ENCODE measurements around the gene TRA2A.
"Not testable (repeated sequence)": the region's sequence is repeated elsewhere in the genome, so short reads cannot be mapped to it uniquely, and the experiment has no call there.

Gene TRA2A

DNA sequence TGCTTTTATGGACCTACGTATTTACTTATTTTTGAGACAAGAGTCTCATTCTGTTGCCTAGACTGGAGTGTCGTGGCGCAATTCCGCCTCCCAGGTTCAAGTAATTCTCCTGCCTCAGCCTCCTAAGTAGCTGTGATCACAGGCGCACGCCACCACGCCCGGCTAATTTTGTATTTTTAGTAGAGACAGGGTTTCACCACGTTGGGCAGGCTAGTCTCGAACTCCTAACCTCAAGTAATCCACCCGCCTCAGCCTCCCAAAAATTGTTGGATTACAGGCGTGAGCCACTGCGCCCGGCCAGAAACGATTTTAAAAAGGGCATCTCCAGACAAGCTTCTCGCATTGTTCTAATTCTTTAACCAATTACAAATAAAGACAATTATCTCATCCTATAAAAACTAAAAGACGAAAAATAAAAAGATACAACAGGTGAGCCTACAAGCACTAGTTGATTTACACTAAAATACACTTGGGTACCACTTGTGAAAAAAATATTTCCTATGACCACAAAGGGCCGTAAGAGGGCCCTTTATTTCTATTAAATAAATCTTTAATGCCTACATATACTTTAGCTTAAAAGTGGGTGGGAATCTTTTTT is 2.4 kb downstream of the TRA2A start:
- no peak for TF ChIP-seq ZFX (IDR thresholded peaks at IDR 0.05)
- TF ChIP-seq, protein P1, sequence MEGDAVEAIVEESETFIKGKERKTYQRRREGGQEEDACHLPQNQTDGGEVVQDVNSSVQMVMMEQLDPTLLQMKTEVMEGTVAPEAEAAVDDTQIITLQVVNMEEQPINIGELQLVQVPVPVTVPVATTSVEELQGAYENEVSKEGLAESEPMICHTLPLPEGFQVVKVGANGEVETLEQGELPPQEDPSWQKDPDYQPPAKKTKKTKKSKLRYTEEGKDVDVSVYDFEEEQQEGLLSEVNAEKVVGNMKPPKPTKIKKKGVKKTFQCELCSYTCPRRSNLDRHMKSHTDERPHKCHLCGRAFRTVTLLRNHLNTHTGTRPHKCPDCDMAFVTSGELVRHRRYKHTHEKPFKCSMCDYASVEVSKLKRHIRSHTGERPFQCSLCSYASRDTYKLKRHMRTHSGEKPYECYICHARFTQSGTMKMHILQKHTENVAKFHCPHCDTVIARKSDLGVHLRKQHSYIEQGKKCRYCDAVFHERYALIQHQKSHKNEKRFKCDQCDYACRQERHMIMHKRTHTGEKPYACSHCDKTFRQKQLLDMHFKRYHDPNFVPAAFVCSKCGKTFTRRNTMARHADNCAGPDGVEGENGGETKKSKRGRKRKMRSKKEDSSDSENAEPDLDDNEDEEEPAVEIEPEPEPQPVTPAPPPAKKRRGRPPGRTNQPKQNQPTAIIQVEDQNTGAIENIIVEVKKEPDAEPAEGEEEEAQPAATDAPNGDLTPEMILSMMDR (conservative IDR thresholded peaks at IDR 0.05), result no peak
- no peak overlapping the region for H3K27ac ChIP-seq

DNA sequence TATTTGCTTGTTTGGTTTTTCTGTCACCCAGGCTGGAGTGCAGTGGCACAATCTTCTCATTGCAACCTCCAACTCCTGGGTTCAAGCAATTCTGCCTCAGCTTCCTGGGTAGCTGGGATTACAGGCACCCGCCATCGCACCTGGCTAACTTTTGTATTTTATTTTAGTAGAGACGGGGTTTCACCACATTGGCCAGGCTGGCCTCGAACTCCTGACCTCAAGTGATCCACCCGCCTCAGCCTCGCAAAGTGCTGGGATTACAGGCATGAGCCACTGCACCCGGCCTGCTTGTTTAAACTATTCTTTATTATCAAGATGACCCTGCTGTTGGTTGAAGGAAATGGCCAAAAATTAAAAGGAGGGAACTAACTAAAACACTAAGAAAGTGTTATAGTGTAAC is 6.2 kb downstream of the TRA2A start:
- not testable (repeated sequence) for H3K27ac ChIP-seq

DNA sequence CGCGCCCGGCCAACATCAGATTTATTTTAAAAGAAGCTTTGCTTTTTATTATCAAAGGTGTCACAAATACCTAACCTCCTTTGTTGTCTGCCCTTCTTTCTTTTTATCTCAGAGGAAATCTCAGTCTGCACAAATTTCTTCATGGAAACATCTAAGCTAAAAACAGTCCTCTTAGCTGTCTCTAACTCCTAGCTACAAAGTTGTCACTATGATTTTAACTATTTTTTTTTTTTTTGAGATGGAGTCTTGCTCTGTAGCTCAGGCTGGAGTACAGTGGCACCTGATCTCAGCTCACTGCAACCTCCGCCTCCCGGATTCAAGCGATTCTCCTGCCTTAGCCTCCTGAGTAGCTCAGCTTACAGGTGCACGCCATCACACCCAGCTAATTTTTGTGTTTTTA is 7.3 kb downstream of the TRA2A start:
- H3K27ac ChIP-seq, result no peak overlapping the region
- TF ChIP-seq ZFX (IDR thresholded peaks at IDR 0.05), result no peak
- TF ChIP-seq, protein P1 (conservative IDR thresholded peaks at IDR 0.05), result no peak

DNA sequence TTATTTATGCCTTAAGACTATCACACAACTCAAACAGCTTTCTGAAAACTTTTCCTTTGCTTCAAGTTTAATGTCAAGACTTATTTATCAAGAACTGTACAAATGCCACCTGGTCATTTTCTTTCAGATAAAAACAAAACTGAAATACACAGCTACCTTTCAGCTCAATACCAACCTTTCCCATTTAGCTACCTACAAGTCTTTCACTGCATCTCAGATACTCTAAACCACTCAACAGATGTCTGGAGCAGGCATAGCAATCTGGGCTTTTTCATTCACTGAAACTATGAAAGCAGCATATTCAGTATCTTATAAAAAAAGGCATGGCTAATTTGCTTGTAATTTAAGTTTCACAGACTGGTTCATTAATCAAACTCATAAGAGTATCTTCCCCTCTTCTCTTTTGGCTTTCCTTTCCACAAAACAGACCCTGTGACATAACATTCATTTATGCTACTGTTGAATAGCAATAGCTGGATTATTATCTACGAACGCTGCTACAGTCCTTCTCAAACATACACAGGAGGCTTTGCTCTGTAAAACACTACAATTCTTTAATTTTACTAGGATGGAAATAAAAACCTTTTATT is 8.2 kb downstream of the TRA2A start:
- TF ChIP-seq ZFX (IDR thresholded peaks at IDR 0.05), result no peak
- TF ChIP-seq, protein P1 (conservative IDR thresholded peaks at IDR 0.05), result no peak

DNA sequence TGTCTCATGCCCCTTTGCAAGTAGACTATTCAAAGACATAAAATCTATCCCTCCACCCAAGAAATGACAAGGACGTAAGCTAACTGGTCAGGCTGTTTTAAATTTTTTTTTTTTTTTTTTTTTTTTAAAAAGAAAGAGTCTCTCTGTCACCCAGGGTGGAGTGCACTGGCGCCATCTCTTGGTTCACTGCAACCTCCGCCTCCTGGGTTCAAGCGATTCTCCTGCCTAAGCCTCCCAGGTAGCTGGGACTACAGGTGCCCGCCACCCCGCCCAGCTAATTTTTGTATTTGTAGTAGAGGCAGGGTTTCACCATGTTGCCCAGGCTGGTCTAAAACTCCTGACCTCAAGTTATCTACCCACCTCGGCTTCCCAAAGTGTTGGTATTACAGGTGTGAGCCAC is 11.2 kb downstream of the TRA2A start:
- no peak for TF ChIP-seq ZFX (IDR thresholded peaks at IDR 0.05)
- TF ChIP-seq, protein P1 (conservative IDR thresholded peaks at IDR 0.05), result no peak; the same call in 1 of the 2 replicates
- H3K27ac ChIP-seq, result no peak overlapping the region

More for the DNA sequence above, 8.2 kb downstream of the TRA2A start:
- no peak overlapping the region for H3K27ac ChIP-seq

DNA sequence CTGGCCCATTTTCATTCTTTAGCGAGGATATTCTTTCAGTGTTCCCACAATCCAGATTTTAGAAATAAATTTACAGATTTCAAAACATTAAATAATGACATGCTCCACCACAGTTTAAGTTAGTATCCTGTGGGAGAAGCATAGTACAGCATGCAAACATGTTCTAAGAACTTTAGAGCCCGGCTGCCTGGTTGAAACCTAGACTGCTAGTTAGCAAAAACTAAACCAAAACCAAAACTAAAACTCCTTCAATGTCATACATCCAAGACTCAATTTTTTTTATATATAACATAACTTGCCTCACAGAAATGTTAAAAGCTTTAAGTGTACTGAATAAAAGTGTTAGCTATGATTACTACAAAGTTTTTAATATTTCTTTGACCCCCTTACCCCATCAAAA is 17.0 kb downstream of the TRA2A start:
- TF ChIP-seq, protein P1 (conservative IDR thresholded peaks at IDR 0.05), result no peak
- no peak for TF ChIP-seq ZFX (IDR thresholded peaks at IDR 0.05)
- no peak overlapping the region for H3K27ac ChIP-seq

DNA sequence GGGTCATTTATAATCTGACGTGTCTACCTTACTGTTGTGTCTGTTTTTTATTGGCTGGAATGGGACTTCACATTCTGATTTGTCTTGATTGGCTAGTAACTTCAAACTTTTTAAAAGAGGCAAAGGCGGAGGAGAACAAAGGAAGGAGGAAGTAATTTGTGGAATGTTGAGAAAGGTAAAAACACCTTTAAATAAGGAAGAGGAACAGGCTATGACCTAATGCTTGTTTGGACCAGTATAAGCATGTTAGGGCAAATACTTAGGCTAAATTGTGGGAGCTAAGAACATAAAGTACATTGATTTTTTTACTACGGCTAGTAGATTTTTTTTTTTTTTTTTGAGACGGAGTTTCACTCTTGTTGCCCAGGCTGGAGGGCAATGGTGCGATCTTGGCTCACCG is 18.0 kb downstream of the TRA2A start:
- H3K27ac ChIP-seq, result not testable (repeated sequence)

DNA sequence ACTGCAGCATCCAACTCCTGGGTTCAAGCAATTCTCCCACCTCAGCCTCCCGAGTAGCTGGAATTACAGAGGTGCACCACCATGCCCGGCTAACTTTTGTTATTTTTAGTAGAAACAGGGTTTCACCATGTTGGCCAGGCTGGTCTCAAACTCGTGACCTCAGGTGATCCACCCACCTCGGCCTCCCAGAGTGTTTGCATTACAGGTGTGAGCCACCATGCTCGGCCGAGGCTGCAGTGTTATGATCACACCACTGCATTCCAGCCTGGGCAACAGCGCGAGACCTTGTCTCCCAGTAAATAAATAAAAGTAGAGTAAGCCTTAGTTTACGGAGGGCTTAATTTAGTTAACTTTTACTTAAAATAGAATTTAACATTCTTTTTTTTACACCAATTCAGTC is 37.8 kb downstream of the TRA2A start:
- no peak overlapping the region for H3K27ac ChIP-seq
- TF ChIP-seq, protein P1 (conservative IDR thresholded peaks at IDR 0.05), result no peak
- no peak for TF ChIP-seq ZFX (IDR thresholded peaks at IDR 0.05)

All from C4-2B (cell line).